ENCODE data around the gene AKAP6. TPM values are rescaled to one million over a fixed set of nuclear protein-coding genes. Genes with fewer than 3 reads are reported as not detected.

Gene AKAP6
- total RNA-seq, 1 donor from 2014 or later = 4.7 TPM

GRCh38 chr14:32677129-32677780 lies 348.2 kb downstream of the AKAP6 start:
- H3K36me3 Mint-ChIP-seq = peaks cover 3% of the 10 kb centered on the region
- H3K27me3 Mint-ChIP-seq = no peaks in the 10 kb centered on the region
- H3K27ac Mint-ChIP-seq = no peak overlapping the region
- no peak for DNase-seq (ENCODE audit: extremely low spot score, unreplicated experiment)
- no peaks in the 10 kb centered on the region for H3K9me3 Mint-ChIP-seq
- H3K4me1 Mint-ChIP-seq (ENCODE audit: unreplicated experiment) = peaks cover 14% of the 10 kb centered on the region
- no peak for TF ChIP-seq CTCF (conservative IDR thresholded peaks at IDR 0.05)
- H3K4me3 Mint-ChIP-seq = no peak overlapping the region

- Mint-ChIP-seq H3K36me3 (peaks cover 3% of the 10 kb centered on the region), H3K27ac (no peak overlapping the region), H3K4me3 (no peak overlapping the region), H3K9me3 (no peaks in the 10 kb centered on the region), H3K4me1 (ENCODE audit: unreplicated experiment) (peaks cover 17% of the 10 kb centered on the region), H3K27me3 (no peaks in the 10 kb centered on the region)
- no peak for TF ChIP-seq CTCF (conservative IDR thresholded peaks at IDR 0.05)
- DNase-seq (ENCODE audit: extremely low spot score, unreplicated experiment) = no peak
Measured at GRCh38 chr14:32678088-32678487, 349.0 kb downstream of the AKAP6 start.

GRCh38 chr14:32679927-32680612 lies 351.0 kb downstream of the AKAP6 start:
- no peaks in the 10 kb centered on the region for H3K9me3 Mint-ChIP-seq
- no peak for DNase-seq (ENCODE audit: extremely low spot score, unreplicated experiment)
- no peaks in the 10 kb centered on the region for H3K27me3 Mint-ChIP-seq
- peaks cover 17% of the 10 kb centered on the region for H3K4me1 Mint-ChIP-seq (ENCODE audit: unreplicated experiment)
- H3K36me3 Mint-ChIP-seq = peaks cover 3% of the 10 kb centered on the region
- no peak for TF ChIP-seq CTCF (conservative IDR thresholded peaks at IDR 0.05)
- H3K27ac Mint-ChIP-seq = no peak overlapping the region
- no peak overlapping the region for H3K4me3 Mint-ChIP-seq

GRCh38 chr14:32681598-32681997 lies 352.5 kb downstream of the AKAP6 start:
- Mint-ChIP-seq H3K4me1 (ENCODE audit: unreplicated experiment) (peaks cover 17% of the 10 kb centered on the region), H3K4me3 (no peak overlapping the region), H3K27me3 (no peaks in the 10 kb centered on the region), H3K27ac (no peak overlapping the region), H3K36me3 (no peaks in the 10 kb centered on the region), H3K9me3 (no peaks in the 10 kb centered on the region)
- no peak for DNase-seq (ENCODE audit: extremely low spot score, unreplicated experiment)
- no peak for TF ChIP-seq CTCF (conservative IDR thresholded peaks at IDR 0.05)

- Mint-ChIP-seq H3K4me3 (no peak overlapping the region), H3K9me3 (no peaks in the 10 kb centered on the region), H3K36me3 (no peaks in the 10 kb centered on the region), H3K4me1 (ENCODE audit: unreplicated experiment) (peaks cover 17% of the 10 kb centered on the region), H3K27ac (no peak overlapping the region), H3K27me3 (no peaks in the 10 kb centered on the region)
- DNase-seq (ENCODE audit: extremely low spot score, unreplicated experiment) = no peak
- TF ChIP-seq CTCF (conservative IDR thresholded peaks at IDR 0.05) = no peak
Measured at GRCh38 chr14:32682214-32682613, 353.1 kb downstream of the AKAP6 start.
